ENCODE data around the gene SLC44A4. TPM values are rescaled to one million over a fixed set of nuclear protein-coding genes. Genes with fewer than 3 reads are reported as not detected.

Gene SLC44A4
- total RNA-seq, 1 donor from 2014 or later, result 0.52 TPM

DNA sequence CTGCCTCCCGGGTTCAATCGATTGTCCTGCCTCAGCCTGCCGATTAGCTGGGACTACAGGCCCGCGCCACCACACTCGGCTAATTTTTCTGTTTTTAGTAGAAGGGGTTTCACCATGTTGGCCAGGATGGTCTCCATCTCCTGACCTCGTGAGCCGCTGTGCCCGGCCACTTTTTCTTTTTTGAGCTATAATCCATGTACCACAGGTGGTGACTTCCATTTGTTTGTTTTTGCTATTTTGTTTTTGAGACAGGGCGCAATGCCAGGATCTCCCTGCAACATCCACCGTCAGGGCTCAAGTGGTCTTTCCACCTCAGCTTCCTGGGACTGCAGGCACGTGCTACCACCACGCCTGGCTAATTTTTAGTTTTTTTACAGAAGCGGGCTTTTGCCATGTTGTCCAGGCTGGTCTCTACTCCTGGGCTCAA is 42.7 kb downstream of the SLC44A4 start:
- peaks cover 35 to 43% (median 36%) of the 10 kb centered on the region in 3 donors for H3K4me1 ChIP-seq (ENCODE audit: control insufficient read depth in 3 of 3, insufficient read depth in 3 of 3, low read length in 3 of 3)
- peaks cover 30 to 36% (median 30%) of the 10 kb centered on the region in 3 donors for H3K36me3 ChIP-seq (ENCODE audit: control insufficient read depth in 3 of 3, insufficient read depth in 3 of 3, low read length in 3 of 3)

GRCh38 chr6:31834367-31835250 is 44.2 kb downstream of the SLC44A4 start:
- Histone ChIP-seq H3K27ac (ENCODE audit: low read depth, low read length) (peak overlapping the region; percentile 97), H3K36me3 (ENCODE audit: control insufficient read depth in 3 of 3, insufficient read depth in 3 of 3, low read length in 3 of 3) (peaks cover 22 to 24% (median 22%) of the 10 kb centered on the region in 3 donors), H3K27me3 (ENCODE audit: control insufficient read depth in 3 of 3, insufficient read depth in 3 of 3, low read length in 3 of 3) (no peaks in the 10 kb centered on the region), H3K4me3 (ENCODE audit: low read length in 3 of 3) (peak overlapping the region; percentile 96 to 98 (median 97)), H3K9ac (ENCODE audit: low read depth in 1 of 3, low read length in 3 of 3) (peak overlapping the region; percentile 96 to 98 (median 98)), H3K9me3 (ENCODE audit: control insufficient read depth in 3 of 3, low read length in 3 of 3) (no peaks in the 10 kb centered on the region), H3K4me1 (ENCODE audit: control insufficient read depth in 3 of 3, insufficient read depth in 3 of 3, low read length in 3 of 3) (peaks cover 39 to 46% (median 41%) of the 10 kb centered on the region in 3 donors)

More for the DNA sequence above, 42.7 kb downstream of the SLC44A4 start:
- Histone ChIP-seq H3K27ac (ENCODE audit: low read depth, low read length) (peak overlapping the region; percentile 97), H3K9me3 (ENCODE audit: control insufficient read depth in 3 of 3, low read length in 3 of 3) (no peaks in the 10 kb centered on the region), H3K9ac (ENCODE audit: low read depth in 1 of 3, low read length in 3 of 3) (peak overlapping the region; percentile 65 to 98 (median 98)), H3K4me3 (ENCODE audit: low read length in 3 of 3) (peak overlapping the region; percentile 96 to 98 (median 97)), H3K27me3 (ENCODE audit: control insufficient read depth in 3 of 3, insufficient read depth in 3 of 3, low read length in 3 of 3) (no peaks in the 10 kb centered on the region)

- peak overlapping the region in 2 of 3 donors; percentile 68 to 80 for H3K9ac ChIP-seq (ENCODE audit: low read depth in 1 of 3, low read length in 3 of 3)
- peak overlapping the region; percentile 66 for H3K27ac ChIP-seq (ENCODE audit: low read depth, low read length)
- peaks cover 26 to 30% (median 27%) of the 10 kb centered on the region in 3 donors for H3K4me1 ChIP-seq (ENCODE audit: control insufficient read depth in 3 of 3, insufficient read depth in 3 of 3, low read length in 3 of 3)
- peaks cover 0 to 6% (median 0%) of the 10 kb centered on the region in 3 donors for H3K36me3 ChIP-seq (ENCODE audit: control insufficient read depth in 3 of 3, insufficient read depth in 3 of 3, low read length in 3 of 3)
- H3K4me3 ChIP-seq (ENCODE audit: low read length in 3 of 3), result peak overlapping the region; percentile 80 to 83 (median 82)
- H3K9me3 ChIP-seq (ENCODE audit: control insufficient read depth in 3 of 3, low read length in 3 of 3), result no peaks in the 10 kb centered on the region
- H3K27me3 ChIP-seq (ENCODE audit: control insufficient read depth in 3 of 3, insufficient read depth in 3 of 3, low read length in 3 of 3), result no peaks in the 10 kb centered on the region
These were observed 47.2 kb downstream of the SLC44A4 start for GRCh38 chr6:31831350-31832215.

GRCh38 chr6:31830886-31831335 is 47.9 kb downstream of the SLC44A4 start:
- H3K36me3 ChIP-seq (ENCODE audit: control insufficient read depth in 3 of 3, insufficient read depth in 3 of 3, low read length in 3 of 3), result peaks cover 0 to 1% (median 0%) of the 10 kb centered on the region in 3 donors
- H3K27me3 ChIP-seq (ENCODE audit: control insufficient read depth in 3 of 3, insufficient read depth in 3 of 3, low read length in 3 of 3), result no peaks in the 10 kb centered on the region
- H3K4me1 ChIP-seq (ENCODE audit: control insufficient read depth in 3 of 3, insufficient read depth in 3 of 3, low read length in 3 of 3), result peaks cover 23 to 27% (median 24%) of the 10 kb centered on the region in 3 donors
- H3K9me3 ChIP-seq (ENCODE audit: control insufficient read depth in 3 of 3, low read length in 3 of 3), result no peaks in the 10 kb centered on the region
- peak overlapping the region; percentile 80 to 83 (median 82) for H3K4me3 ChIP-seq (ENCODE audit: low read length in 3 of 3)
- H3K27ac ChIP-seq (ENCODE audit: low read depth, low read length), result peak overlapping the region; percentile 66
- H3K9ac ChIP-seq (ENCODE audit: low read depth in 1 of 3, low read length in 3 of 3), result peak overlapping the region; percentile 59 to 80 (median 68)

GRCh38 chr6:31829633-31830283 is 49.0 kb downstream of the SLC44A4 start:
- peak overlapping the region; percentile 66 for H3K27ac ChIP-seq (ENCODE audit: low read depth, low read length)
- H3K9ac ChIP-seq (ENCODE audit: low read depth in 1 of 3, low read length in 3 of 3), result peak overlapping the region; percentile 59 to 83 (median 68)
- H3K4me3 ChIP-seq (ENCODE audit: low read length in 3 of 3), result peak overlapping the region; percentile 80 to 83 (median 82)
- H3K4me1 ChIP-seq (ENCODE audit: control insufficient read depth in 3 of 3, insufficient read depth in 3 of 3, low read length in 3 of 3), result peaks cover 19 to 24% (median 21%) of the 10 kb centered on the region in 3 donors
- no peaks in the 10 kb centered on the region for H3K36me3 ChIP-seq (ENCODE audit: control insufficient read depth in 3 of 3, insufficient read depth in 3 of 3, low read length in 3 of 3)
- H3K9me3 ChIP-seq (ENCODE audit: control insufficient read depth in 3 of 3, low read length in 3 of 3), result no peaks in the 10 kb centered on the region
- no peaks in the 10 kb centered on the region for H3K27me3 ChIP-seq (ENCODE audit: control insufficient read depth in 3 of 3, insufficient read depth in 3 of 3, low read length in 3 of 3)

GRCh38 chr6:31827286-31828079 is 51.3 kb downstream of the SLC44A4 start, which contains the start of gene HSPA1B:
Gene HSPA1B, plus strand, starts transcription at chr6:31827738. Its CDS starts 213 bp downstream, at chr6:31827951.
- H3K27ac ChIP-seq (ENCODE audit: low read depth, low read length), result peak within 1 kb of the TSS; percentile 99
- peak within 1 kb of the TSS; percentile 85 to 94 (median 88) for H3K4me3 ChIP-seq (ENCODE audit: low read length in 3 of 3)
- H3K27me3 ChIP-seq (ENCODE audit: control insufficient read depth in 3 of 3, insufficient read depth in 3 of 3, low read length in 3 of 3), result no peaks in the 10 kb centered on the region
- H3K36me3 ChIP-seq (ENCODE audit: control insufficient read depth in 3 of 3, insufficient read depth in 3 of 3, low read length in 3 of 3), result no peaks in the 10 kb centered on the region
- no peaks in the 10 kb centered on the region for H3K9me3 ChIP-seq (ENCODE audit: control insufficient read depth in 3 of 3, low read length in 3 of 3)
- peak within 1 kb of the TSS; percentile 93 to 98 (median 97) for H3K9ac ChIP-seq (ENCODE audit: low read depth in 1 of 3, low read length in 3 of 3)
- H3K4me1 ChIP-seq (ENCODE audit: control insufficient read depth in 3 of 3, insufficient read depth in 3 of 3, low read length in 3 of 3), result peaks cover 26 to 31% (median 29%) of the 10 kb centered on the region in 3 donors

- H3K36me3 ChIP-seq (ENCODE audit: control insufficient read depth in 3 of 3, insufficient read depth in 3 of 3, low read length in 3 of 3), result no peaks in the 10 kb centered on the region
- H3K4me3 ChIP-seq (ENCODE audit: low read length in 3 of 3), result peak overlapping the region; percentile 80 to 94 (median 85)
- H3K4me1 ChIP-seq (ENCODE audit: control insufficient read depth in 3 of 3, insufficient read depth in 3 of 3, low read length in 3 of 3), result peaks cover 28 to 34% (median 31%) of the 10 kb centered on the region in 3 donors
- H3K9me3 ChIP-seq (ENCODE audit: control insufficient read depth in 3 of 3, low read length in 3 of 3), result no peaks in the 10 kb centered on the region
- peak overlapping the region; percentile 93 to 98 (median 97) for H3K9ac ChIP-seq (ENCODE audit: low read depth in 1 of 3, low read length in 3 of 3)
- peak overlapping the region; percentile 99 for H3K27ac ChIP-seq (ENCODE audit: low read depth, low read length)
- H3K27me3 ChIP-seq (ENCODE audit: control insufficient read depth in 3 of 3, insufficient read depth in 3 of 3, low read length in 3 of 3), result no peaks in the 10 kb centered on the region
These were observed 52.0 kb downstream of the SLC44A4 start for GRCh38 chr6:31826793-31827285.

DNA sequence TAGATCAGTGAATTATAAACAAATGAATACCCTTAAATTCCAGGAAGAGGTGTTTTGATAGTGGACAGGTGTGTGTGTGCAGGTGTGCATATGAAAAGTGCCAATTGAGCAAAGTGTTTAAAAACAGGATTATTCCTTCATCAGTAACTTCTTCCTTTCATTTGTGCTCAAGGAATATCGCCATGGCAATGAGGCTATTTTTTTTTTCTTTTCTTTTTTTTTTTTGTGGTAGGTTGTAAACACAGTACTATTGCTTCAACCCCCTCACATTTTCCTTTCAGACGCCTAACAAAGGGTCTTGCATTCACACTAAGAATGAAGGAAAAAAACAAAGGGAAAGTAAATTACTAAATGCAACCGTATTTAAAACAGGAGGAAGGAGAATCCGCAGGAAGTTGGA is 53.2 kb downstream of the SLC44A4 start:
- Histone ChIP-seq H3K9ac (ENCODE audit: low read depth in 1 of 3, low read length in 3 of 3) (no peak overlapping the region), H3K4me1 (ENCODE audit: control insufficient read depth in 3 of 3, insufficient read depth in 3 of 3, low read length in 3 of 3) (peaks cover 25 to 31% (median 30%) of the 10 kb centered on the region in 3 donors), H3K9me3 (ENCODE audit: control insufficient read depth in 3 of 3, low read length in 3 of 3) (no peaks in the 10 kb centered on the region), H3K27ac (ENCODE audit: low read depth, low read length) (peak overlapping the region; percentile 100), H3K27me3 (ENCODE audit: control insufficient read depth in 3 of 3, insufficient read depth in 3 of 3, low read length in 3 of 3) (no peaks in the 10 kb centered on the region), H3K36me3 (ENCODE audit: control insufficient read depth in 3 of 3, insufficient read depth in 3 of 3, low read length in 3 of 3) (no peaks in the 10 kb centered on the region), H3K4me3 (ENCODE audit: low read length in 3 of 3) (no peak overlapping the region)
